ENCODE measurements around the gene DYNLT3.

DNA sequence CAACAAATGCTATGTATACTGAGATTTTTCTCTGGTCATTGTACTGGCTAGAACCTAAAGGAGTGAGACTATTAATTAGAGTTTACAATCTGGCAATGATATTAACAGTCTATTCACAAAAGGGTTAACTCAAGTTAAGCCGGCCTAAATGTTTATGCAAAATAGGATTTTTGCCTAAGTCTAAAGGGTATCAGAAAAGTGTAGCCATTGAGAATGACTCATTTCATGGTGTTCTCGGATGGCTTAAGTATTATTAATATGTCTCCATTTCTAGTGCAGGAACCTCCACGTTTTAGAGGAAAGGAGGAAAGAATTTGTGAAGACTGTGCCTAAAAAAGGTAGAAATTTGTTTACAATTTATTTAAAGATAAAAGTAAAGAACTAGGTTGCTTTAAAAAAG is 29.8 kb downstream of the DYNLT3 start:
- no peak for TF ChIP-seq POLR2A (IDR thresholded peaks at IDR 0.05)
- TF ChIP-seq, protein P1, sequence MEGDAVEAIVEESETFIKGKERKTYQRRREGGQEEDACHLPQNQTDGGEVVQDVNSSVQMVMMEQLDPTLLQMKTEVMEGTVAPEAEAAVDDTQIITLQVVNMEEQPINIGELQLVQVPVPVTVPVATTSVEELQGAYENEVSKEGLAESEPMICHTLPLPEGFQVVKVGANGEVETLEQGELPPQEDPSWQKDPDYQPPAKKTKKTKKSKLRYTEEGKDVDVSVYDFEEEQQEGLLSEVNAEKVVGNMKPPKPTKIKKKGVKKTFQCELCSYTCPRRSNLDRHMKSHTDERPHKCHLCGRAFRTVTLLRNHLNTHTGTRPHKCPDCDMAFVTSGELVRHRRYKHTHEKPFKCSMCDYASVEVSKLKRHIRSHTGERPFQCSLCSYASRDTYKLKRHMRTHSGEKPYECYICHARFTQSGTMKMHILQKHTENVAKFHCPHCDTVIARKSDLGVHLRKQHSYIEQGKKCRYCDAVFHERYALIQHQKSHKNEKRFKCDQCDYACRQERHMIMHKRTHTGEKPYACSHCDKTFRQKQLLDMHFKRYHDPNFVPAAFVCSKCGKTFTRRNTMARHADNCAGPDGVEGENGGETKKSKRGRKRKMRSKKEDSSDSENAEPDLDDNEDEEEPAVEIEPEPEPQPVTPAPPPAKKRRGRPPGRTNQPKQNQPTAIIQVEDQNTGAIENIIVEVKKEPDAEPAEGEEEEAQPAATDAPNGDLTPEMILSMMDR (IDR thresholded peaks at IDR 0.05), result no peak
- no peak for TF ChIP-seq EP300 (IDR thresholded peaks at IDR 0.05)
- TF ChIP-seq POLR2AphosphoS5 (IDR thresholded peaks at IDR 0.05), result no peak

All from suprapubic skin (tissue), 4 donors.